Measurements from ENCODE around the gene CYP24A1. TPM values are rescaled to one million over a fixed set of nuclear protein-coding genes. Genes with fewer than 3 reads are reported as not detected.

The CYP24A1 gene
- total and polyA plus RNA-seq, 2 of the 13 experiments (the other 11 are each of a cell fraction or from before 2014, with no cell fraction given), result 9.4 to 32.7 TPM

GRCh38 chr20:54189630-54190029, 15.8 kb upstream of the CYP24A1 start:
- Histone ChIP-seq H3K79me2 (ENCODE audit: insufficient read depth, low read length) (no peaks in the 10 kb centered on the region), H2AFZ (ENCODE audit: low read length) (no peak overlapping the region), H4K20me1 (ENCODE audit: insufficient read depth, low read length) (no peaks in the 10 kb centered on the region), H3K4me2 (ENCODE audit: low read depth, low read length) (no peak overlapping the region), H3K9me3 (ENCODE audit: low read length) (no peaks in the 10 kb centered on the region), H3K4me3 (replicated peaks in 1 of 3; ENCODE audit: insufficient read depth in 1 of 3, low read depth in 2 of 3, low read length in 3 of 3) (no peak overlapping the region), H3K4me1 (ENCODE audit: insufficient read depth, low read length) (peaks cover 12% of the 10 kb centered on the region), H3K27ac (ENCODE audit: extremely low read length, insufficient read depth, low read length) (no peak overlapping the region), H3K36me3 (replicated peaks in 1 of 2; ENCODE audit: control insufficient read depth in 1 of 2, insufficient read depth in 2 of 2, low read length in 2 of 2) (no peaks in the 10 kb centered on the region), H3K27me3 (ENCODE audit: control insufficient read depth in 1 of 2, insufficient read depth in 2 of 2, low read length in 2 of 2) (no peaks in the 10 kb centered on the region), H3K9ac (ENCODE audit: insufficient read depth, low read depth, low read length) (no peak overlapping the region)
- ATAC-seq, result no peak
- no peak for FAIRE-seq
- CTCF ChIA-PET (ENCODE audit: low intra/inter-chr PET ratio, low total read pairs), result no interaction called here
- no peak for DNase-seq (ENCODE audit: low spot score)
- POLR2A ChIA-PET, result no interaction called here
- intact Hi-C loops (cut with micrococcal nuclease; ENCODE audit: unreplicated experiment), result no loop called here
- 58% methylated on average over 2 of the region's 2 CpGs for whole genome bisulfite sequencing (ENCODE audit: low lambda C conversion rate)
- BruUV-seq (replicated peaks), result no TSS peak
- in situ Hi-C loops (cut with HindIII; ENCODE audit: extremely low pct_ligation_motif_present, low pct_unique_long_range_greater_than_20kb), result loop anchor here (10.0 kb wide), 1 partner anchor 55 kb away; no protein-coding TSS in a partner anchor
- TF ChIP-seq ZNF543 (CRISPR knock-in tag; IDR thresholded peaks at IDR 0.05), result no peak
- 0 out of 2 replicates have a peak, but pooled peaks have one; percentile 45 for TF ChIP-seq NFE2L2 (IDR thresholded peaks at IDR 0.05; ENCODE audit: low read length)

- no peak overlapping the region for H3K4me3 ChIP-seq (replicated peaks in 1 of 3; ENCODE audit: insufficient read depth in 1 of 3, low read depth in 2 of 3, low read length in 3 of 3)
- H3K4me2 ChIP-seq (ENCODE audit: low read depth, low read length), result no peak overlapping the region
- no peaks in the 10 kb centered on the region for H3K36me3 ChIP-seq (replicated peaks in 1 of 2; ENCODE audit: control insufficient read depth in 1 of 2, insufficient read depth in 2 of 2, low read length in 2 of 2)
- intact Hi-C loops (cut with micrococcal nuclease; ENCODE audit: unreplicated experiment), result no loop called here
- CTCF ChIA-PET (ENCODE audit: low intra/inter-chr PET ratio, low total read pairs), result no interaction called here
- no peaks in the 10 kb centered on the region for H3K79me2 ChIP-seq (ENCODE audit: insufficient read depth, low read length)
- TF ChIP-seq ARID5B (CRISPR knock-in tag; IDR thresholded peaks at IDR 0.05) (no peak), NFYB (CRISPR knock-in tag; IDR thresholded peaks at IDR 0.05) (peak; percentile 29; the same call in 1 of the 2 replicates), NFYC (CRISPR knock-in tag; IDR thresholded peaks at IDR 0.05) (0 out of 2 replicates have a peak, but pooled peaks have one; percentile 34)
- H3K27ac ChIP-seq (ENCODE audit: extremely low read length, insufficient read depth, low read length), result no peak overlapping the region
- H3K4me1 ChIP-seq (ENCODE audit: insufficient read depth, low read length), result peaks cover 2% of the 10 kb centered on the region; the same call in 1 of the 2 replicates
- H2AFZ ChIP-seq (ENCODE audit: low read length), result no peak overlapping the region
- FAIRE-seq (peak; percentile 51), DNase-seq (ENCODE audit: low spot score) (no peak), ATAC-seq (no peak)
- H4K20me1 ChIP-seq (ENCODE audit: insufficient read depth, low read length), result no peaks in the 10 kb centered on the region
- in situ Hi-C loops (cut with HindIII; ENCODE audit: extremely low pct_ligation_motif_present, low pct_unique_long_range_greater_than_20kb), result no loop called here
- no peak overlapping the region for H3K9ac ChIP-seq (ENCODE audit: insufficient read depth, low read depth, low read length)
- no peaks in the 10 kb centered on the region for H3K27me3 ChIP-seq (ENCODE audit: control insufficient read depth in 1 of 2, insufficient read depth in 2 of 2, low read length in 2 of 2)
- BruUV-seq (replicated peaks), result no TSS peak
- WGBS (ENCODE audit: low lambda C conversion rate), result 92% methylated on average over 11 of the region's 11 CpGs
- H3K9me3 ChIP-seq (ENCODE audit: low read length), result no peaks in the 10 kb centered on the region
- POLR2A ChIA-PET, result interaction anchor here (0.9 kb wide), 1 partner anchor 55 kb away, joined by 3 read pairs; no protein-coding TSS in a partner anchor
Measured at GRCh38 chr20:54188132-54188849, 14.5 kb upstream of the CYP24A1 start.
